Osteoblast (primary cell): ENCODE data around the gene FTSJ3. TPM values are rescaled to one million over a fixed set of nuclear protein-coding genes. Genes with fewer than 3 reads are reported as not detected.
A peak's percentile ranks its signal among the peaks of the same experiment; 100 is the strongest.

Experiments
- DNase-seq: peaks from one replicate; pipeline ENCODE4 v3.0.0; 2011; ENCODE audit warnings: low spot score, mixed read lengths; ENCODE audit not compliant: insufficient read length; ENCODE audit errors: missing footprints
- H2AFZ ChIP-seq: 2 replicates; pipeline ENCODE4 v1.6.0; 2011; ENCODE audit warnings: mild to moderate bottlenecking, low read length
- H3K27ac ChIP-seq: 2 replicates; pipeline ENCODE4 v1.5.1; 2011; ENCODE audit warnings: mild to moderate bottlenecking, low read depth, low read length, moderate library complexity
- H3K27me3 ChIP-seq: 2 replicates; pipeline ENCODE4 v1.6.0; 2012; ENCODE audit warnings: mild to moderate bottlenecking, control low read depth, inconsistent platforms, low read length, moderate library complexity; ENCODE audit not compliant: insufficient read depth
- H3K36me3 ChIP-seq: 2 replicates; pipeline ENCODE4 v1.5.1; 2011; ENCODE audit warnings: mild to moderate bottlenecking, low read length, control low read depth, moderate library complexity; ENCODE audit not compliant: insufficient read depth
- H3K4me1 ChIP-seq: 2 replicates; pipeline ENCODE4 v1.5.1; 2011; ENCODE audit warnings: mild to moderate bottlenecking, low read length, control low read depth, moderate library complexity; ENCODE audit not compliant: insufficient read depth
- H3K4me2 ChIP-seq: 2 replicates; pipeline ENCODE4 v1.6.0; 2011; ENCODE audit warnings: mild to moderate bottlenecking, low read length; ENCODE audit not compliant: insufficient read depth
- H3K4me3 ChIP-seq: fragments of 200-600 bp; sonication (generic); 3 replicates; pipeline ENCODE4 v1.5.1; 2012; ENCODE audit warnings: mild to moderate bottlenecking, low read length, inconsistent platforms; ENCODE audit not compliant: insufficient read depth
- H3K79me2 ChIP-seq: 2 replicates; pipeline ENCODE4 v1.6.0; 2012; ENCODE audit warnings: mild to moderate bottlenecking, low read length, control low read depth, inconsistent platforms; ENCODE audit not compliant: insufficient read depth
- H3K9me3 ChIP-seq: 2 replicates; pipeline ENCODE4 v1.5.1; 2011; ENCODE audit warnings: low read depth, low read length, control low read depth
- H4K20me1 ChIP-seq: 2 replicates; pipeline ENCODE4 v1.6.0; 2012; ENCODE audit warnings: mild to moderate bottlenecking, low read length, control low read depth; ENCODE audit not compliant: insufficient read depth
- CTCF ChIP-seq: IDR thresholded peaks from 2 replicates; pipeline ENCODE4 v1.5.1; 2011; ENCODE audit warnings: mild to moderate bottlenecking, low read depth, low read length, moderate library complexity; ENCODE audit errors: extremely low read depth
- total RNA-seq: library from RNA; depleted of rRNA; stranded (reverse); fragments of >200 nt; gene quantifications from 2 replicates; pipeline ENCODE4 v1.2.3, GENCODE V29; 2012

The FTSJ3 gene
- total RNA-seq, 1 donor = 45.2 TPM

GRCh38 chr17:63835167-63835720 is 7.8 kb upstream of the FTSJ3 start:
- no peak for TF ChIP-seq CTCF
- Histone ChIP-seq H3K36me3 (peaks cover 59% of the 10 kb centered on the region), H4K20me1 (peaks cover 31% of the 10 kb centered on the region)

GRCh38 chr17:63834431-63835166 is 7.1 kb upstream of the FTSJ3 start:
- H2AFZ ChIP-seq = no peak overlapping the region
- H3K27me3 ChIP-seq = no peaks in the 10 kb centered on the region
- H3K79me2 ChIP-seq = peaks cover 52% of the 10 kb centered on the region
- H3K4me3 ChIP-seq = no peak overlapping the region
- peaks cover 65% of the 10 kb centered on the region for H3K36me3 ChIP-seq
- H3K4me2 ChIP-seq = no peak overlapping the region
- H3K9me3 ChIP-seq = no peaks in the 10 kb centered on the region
- peak; percentile 89 for TF ChIP-seq CTCF
- peaks cover 15% of the 10 kb centered on the region for H3K4me1 ChIP-seq
- no peak overlapping the region for H3K27ac ChIP-seq
- H4K20me1 ChIP-seq = peaks cover 37% of the 10 kb centered on the region
- peak; percentile 95 for DNase-seq

More at GRCh38 chr17:63835167-63835720, 7.8 kb upstream of the FTSJ3 start:
- Histone ChIP-seq H3K4me3 (no peak overlapping the region), H2AFZ (no peak overlapping the region), H3K27ac (no peak overlapping the region), H3K4me1 (peaks cover 16% of the 10 kb centered on the region), H3K9me3 (no peaks in the 10 kb centered on the region), H3K79me2 (peaks cover 52% of the 10 kb centered on the region), H3K27me3 (no peaks in the 10 kb centered on the region), H3K4me2 (no peak overlapping the region)
- DNase-seq = no peak

GRCh38 chr17:63833741-63834373 is 6.4 kb upstream of the FTSJ3 start:
- H3K9me3 ChIP-seq = no peaks in the 10 kb centered on the region
- no peak overlapping the region for H3K4me2 ChIP-seq
- no peak overlapping the region for H2AFZ ChIP-seq
- H4K20me1 ChIP-seq = peaks cover 39% of the 10 kb centered on the region
- H3K36me3 ChIP-seq = peaks cover 72% of the 10 kb centered on the region
- no peak overlapping the region for H3K4me3 ChIP-seq
- peaks cover 52% of the 10 kb centered on the region for H3K79me2 ChIP-seq
- DNase-seq = peak; percentile 66
- H3K27me3 ChIP-seq = no peaks in the 10 kb centered on the region
- no peak for TF ChIP-seq CTCF
- no peak overlapping the region for H3K27ac ChIP-seq
- peaks cover 9% of the 10 kb centered on the region for H3K4me1 ChIP-seq
